Neuronal stem cell (in vitro differentiated cells): Measurements from ENCODE around the gene STK32B.

ENCODE experiments used
- DNase-seq: peaks from one replicate; pipeline ENCODE4 v3.0.0-alpha.2; 2013; ENCODE audit warnings: low spot score
- H2AFZ ChIP-seq: one replicate; pipeline ENCODE4 v1.6.1; 2013; ENCODE audit warnings: mild to moderate bottlenecking, low read length, inconsistent platforms
- H2AK5ac ChIP-seq: 2 replicates; pipeline ENCODE4 v1.6.1; 2013; ENCODE audit warnings: low read depth, mild to moderate bottlenecking, inconsistent platforms, low read length, moderate library complexity, mixed read lengths
- H2BK120ac ChIP-seq: 2 replicates; pipeline ENCODE4 v1.6.1; 2013; ENCODE audit warnings: low read depth, mild to moderate bottlenecking, inconsistent platforms, low read length, moderate library complexity, mixed read lengths
- H2BK12ac ChIP-seq: one replicate; pipeline ENCODE4 v1.6.1; 2013; ENCODE audit warnings: low read length, inconsistent platforms
- H2BK15ac ChIP-seq: 2 replicates; pipeline ENCODE4 v1.6.1; 2013; ENCODE audit warnings: mild to moderate bottlenecking, low read length, inconsistent platforms, mixed read lengths
- H2BK5ac ChIP-seq: one replicate; pipeline ENCODE4 v1.6.1; 2013; ENCODE audit warnings: inconsistent platforms, mild to moderate bottlenecking, low read length, moderate library complexity
- H3K14ac ChIP-seq: one replicate; pipeline ENCODE4 v1.6.1; 2013; ENCODE audit warnings: low read length, inconsistent platforms
- H3K18ac ChIP-seq: 2 replicates; pipeline ENCODE4 v1.6.1; 2013; ENCODE audit warnings: low read length, inconsistent platforms
- H3K23ac ChIP-seq: 2 replicates; pipeline ENCODE4 v1.6.1; 2013; ENCODE audit warnings: low read depth, mild to moderate bottlenecking, mixed read lengths, low read length, inconsistent platforms; ENCODE audit not compliant: poor library complexity
- H3K27ac ChIP-seq: replicated peaks from 3 replicates; pipeline ENCODE4 v1.5.1; 2013; ENCODE audit warnings: low read length, inconsistent platforms
- H3K27me3 ChIP-seq, 3 experiments: 2 replicates each; pipeline ENCODE4 v1.6.1; 2013; ENCODE audit warnings: low read length in 3 of 3, mild to moderate bottlenecking in 2 of 3, inconsistent platforms in 1 of 3, low read depth in 1 of 3, mixed read lengths in 1 of 3, moderate library complexity in 1 of 3; ENCODE audit not compliant: control insufficient read depth in 3 of 3, insufficient read depth in 3 of 3
- H3K36me3 ChIP-seq, 2 donors: replicated peaks in 1 of 2; 2 replicates each; pipeline ENCODE4 v1.6.1; 2013; ENCODE audit warnings: low read length in 2 of 2; ENCODE audit not compliant: control insufficient read depth in 2 of 2, insufficient read depth in 2 of 2
- H3K4ac ChIP-seq: 2 replicates; pipeline ENCODE4 v1.6.1; 2013; ENCODE audit warnings: inconsistent platforms, mild to moderate bottlenecking, low read length, moderate library complexity
- H3K4me1 ChIP-seq, 2 donors: 1 replicate in 1 of 2; 2 replicates in 1 of 2; pipeline ENCODE4 v1.6.1; 2013; ENCODE audit warnings: low read length in 2 of 2, low read depth in 1 of 2; ENCODE audit not compliant: control insufficient read depth in 2 of 2, insufficient read depth in 1 of 2
- H3K4me2 ChIP-seq: one replicate; pipeline ENCODE4 v1.6.1; 2013; ENCODE audit warnings: mild to moderate bottlenecking, low read length, inconsistent platforms; ENCODE audit not compliant: insufficient read depth, poor library complexity, severe bottlenecking
- H3K4me3 ChIP-seq, 2 donors: 2 replicates each; pipeline ENCODE4 v1.5.1; 2013; ENCODE audit warnings: low read length in 2 of 2, mild to moderate bottlenecking in 2 of 2, inconsistent platforms in 1 of 2, moderate library complexity in 1 of 2
- H3K79me1 ChIP-seq: one replicate; pipeline ENCODE4 v1.6.1; 2013; ENCODE audit warnings: low read depth, mild to moderate bottlenecking, inconsistent platforms, low read length, moderate library complexity
- H3K9ac ChIP-seq: one replicate; pipeline ENCODE4 v1.6.1; 2013; ENCODE audit warnings: mild to moderate bottlenecking, low read depth, low read length, inconsistent platforms; ENCODE audit not compliant: poor library complexity
- H3K9me3 ChIP-seq, 2 donors: replicated peaks in 1 of 2; 2 replicates each; pipeline versions ENCODE3 to v1.6.1; 2013; ENCODE audit warnings: low read length in 2 of 2, mild to moderate bottlenecking in 2 of 2, inconsistent platforms in 1 of 2, low read depth in 1 of 2, mixed read lengths in 1 of 2, moderate library complexity in 1 of 2; ENCODE audit not compliant: control insufficient read depth in 2 of 2, insufficient read depth in 1 of 2
- H4K8ac ChIP-seq: one replicate; pipeline ENCODE4 v1.6.1; 2013; ENCODE audit warnings: low read depth, mild to moderate bottlenecking, inconsistent platforms, low read length, moderate library complexity
- H4K91ac ChIP-seq: one replicate; pipeline ENCODE4 v1.6.1; 2013; ENCODE audit warnings: low read length, low read depth, mild to moderate bottlenecking, inconsistent platforms; ENCODE audit not compliant: poor library complexity
- WGBS, 2 donors: extraction: QIAGEN DNeasy Blood & Tissue Kit; methylation state at CpG; one replicate each; pipeline ENCODE4 v1.1.7; 2013; ENCODE audit warnings: missing lambda C conversion rate in 2 of 2, mixed read lengths in 1 of 2; ENCODE audit not compliant: insufficient read length in 2 of 2, insufficient replicate concordance in 1 of 2; ENCODE audit errors: extremely low coverage in 2 of 2; 5-methylcytosine and 5-hydroxymethylcytosine counted together

STK32B gene

DNA sequence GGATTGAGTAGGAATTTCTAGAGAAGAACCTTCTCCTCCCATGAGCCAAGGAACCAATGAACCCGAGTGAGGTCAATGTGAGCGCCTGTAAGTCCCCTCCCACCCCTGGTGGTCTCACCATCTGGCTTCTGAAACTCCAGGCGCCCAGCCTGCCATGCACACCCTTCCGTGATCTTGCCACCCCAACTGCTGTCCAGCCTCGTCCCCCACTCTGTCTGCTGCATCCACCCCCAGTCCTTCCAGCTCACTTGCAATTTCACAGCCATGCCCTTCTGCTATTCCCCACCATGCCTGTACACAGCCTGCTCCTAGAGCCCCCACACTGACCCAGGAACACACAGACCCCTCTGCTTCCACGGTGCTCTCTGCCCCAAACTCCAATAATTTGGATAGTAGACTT, 323.7 kb downstream of the STK32B start:
- DNase-seq: no peak
- Histone ChIP-seq H2BK12ac (no peak overlapping the region), H3K14ac (no peak overlapping the region), H3K9ac (no peak overlapping the region), H2BK5ac (no peak overlapping the region), H4K8ac (no peak overlapping the region), H3K4me3 (no peak overlapping the region), H3K36me3 (no peaks in the 10 kb centered on the region), H4K91ac (no peak overlapping the region), H3K23ac (no peak overlapping the region), H3K4me2 (no peak overlapping the region), H3K18ac (no peak overlapping the region), H3K27ac (no peak overlapping the region), H3K4me1 (no peaks in the 10 kb centered on the region), H3K4ac (no peak overlapping the region), H3K27me3 (no peaks in the 10 kb centered on the region), H3K9me3 (peaks cover 0 to 2% of the 10 kb centered on the region in 2 donors), H2BK15ac (no peak overlapping the region), H2AFZ (no peak overlapping the region), H2AK5ac (no peak overlapping the region), H2BK120ac (no peak overlapping the region), H3K79me1 (no peaks in the 10 kb centered on the region)
- WGBS, 2 donors: no CpG with 5 or more reads among the region's 6 CpGs

DNA sequence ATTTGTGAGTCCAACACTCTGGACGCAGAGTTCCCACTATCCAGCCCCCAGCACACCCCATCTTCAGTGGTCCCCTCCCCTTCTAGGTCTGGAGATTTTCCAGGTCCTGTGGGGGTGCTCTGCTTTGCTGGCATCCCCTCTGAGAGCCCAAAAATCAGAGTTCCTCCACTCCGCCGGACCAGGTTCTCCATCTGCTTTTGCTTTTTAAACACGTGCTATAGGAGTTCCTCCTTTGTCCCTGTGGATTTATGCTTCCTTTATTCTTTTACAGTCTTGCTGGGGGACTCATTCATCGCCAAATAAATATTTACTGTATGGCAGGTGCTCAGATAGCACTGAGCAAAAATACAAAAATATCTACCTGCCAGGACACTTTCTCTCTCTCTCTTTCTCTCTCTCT, 324.7 kb downstream of the STK32B start:
- Histone ChIP-seq H3K27me3 (no peaks in the 10 kb centered on the region), H2AK5ac (no peak overlapping the region), H3K9me3 (peaks cover 0 to 2% of the 10 kb centered on the region in 2 donors), H3K36me3 (no peaks in the 10 kb centered on the region), H3K4me1 (no peaks in the 10 kb centered on the region), H3K18ac (no peak overlapping the region), H4K91ac (no peak overlapping the region), H3K23ac (no peak overlapping the region), H3K4ac (no peak overlapping the region), H2AFZ (no peak overlapping the region), H3K4me3 (no peak overlapping the region), H2BK15ac (no peak overlapping the region), H2BK5ac (no peak overlapping the region), H3K14ac (no peak overlapping the region), H3K9ac (no peak overlapping the region), H3K4me2 (no peak overlapping the region), H3K27ac (no peak overlapping the region), H3K79me1 (no peaks in the 10 kb centered on the region), H4K8ac (no peak overlapping the region), H2BK120ac (no peak overlapping the region), H2BK12ac (no peak overlapping the region)
- DNase-seq: no peak
- no CpG with 5 or more reads among the region's 5 CpGs for WGBS, 2 donors

DNA sequence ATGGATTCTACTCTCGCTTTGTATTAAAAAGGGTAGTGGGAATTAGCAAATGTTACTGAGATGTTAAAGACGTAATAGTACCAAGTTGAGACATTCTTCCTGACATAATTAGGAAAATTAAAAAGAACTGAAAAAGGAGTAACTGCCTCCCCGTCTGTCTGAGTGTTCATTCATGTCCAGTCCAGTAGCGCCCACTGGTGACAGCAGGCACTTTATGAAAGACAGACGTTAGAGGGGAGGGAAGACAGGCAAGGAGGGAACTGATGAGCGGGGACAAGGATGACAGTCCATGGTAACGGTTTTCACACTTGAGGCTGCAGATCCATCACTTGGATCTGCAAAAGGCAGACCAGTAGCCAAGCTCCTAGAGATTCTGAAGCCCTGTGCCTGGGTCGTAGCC, 326.7 kb downstream of the STK32B start:
- Histone ChIP-seq H3K4me1 (no peaks in the 10 kb centered on the region), H3K79me1 (no peaks in the 10 kb centered on the region), H2BK12ac (no peak overlapping the region), H2BK120ac (no peak overlapping the region), H3K4me3 (no peak overlapping the region), H2BK5ac (no peak overlapping the region), H3K36me3 (no peaks in the 10 kb centered on the region), H3K27me3 (no peaks in the 10 kb centered on the region), H3K18ac (no peak overlapping the region), H4K8ac (no peak overlapping the region), H3K4me2 (no peak overlapping the region), H2AFZ (no peak overlapping the region), H3K4ac (no peak overlapping the region), H2AK5ac (no peak overlapping the region), H4K91ac (no peak overlapping the region), H3K9me3 (peaks cover 0 to 2% of the 10 kb centered on the region in 2 donors), H3K23ac (no peak overlapping the region), H3K14ac (no peak overlapping the region), H3K9ac (no peak overlapping the region), H2BK15ac (no peak overlapping the region), H3K27ac (no peak overlapping the region)
- WGBS, 2 donors: no CpG with 5 or more reads among the region's 8 CpGs
- DNase-seq: no peak

DNA sequence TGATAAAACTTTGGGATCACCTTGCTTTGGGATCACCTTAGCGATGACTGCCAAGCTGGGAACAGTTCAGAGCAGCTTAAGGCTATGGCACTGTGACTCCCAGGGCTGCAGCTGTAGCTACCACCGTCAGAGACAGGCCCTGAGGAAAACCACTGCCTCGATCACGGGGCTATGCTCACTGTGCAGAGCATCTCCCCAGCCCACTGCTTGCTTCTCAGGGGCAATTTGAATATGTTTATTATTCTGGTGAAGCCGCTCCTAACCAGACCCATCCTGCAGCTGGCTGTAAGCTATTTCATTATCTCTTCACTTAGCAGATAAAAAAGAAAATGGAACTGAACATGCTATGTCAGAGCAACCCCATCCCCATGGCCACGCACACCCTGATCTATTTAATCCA, 328.6 kb downstream of the STK32B start:
- H3K4ac ChIP-seq: no peak overlapping the region
- no peak overlapping the region for H2BK120ac ChIP-seq

More for the DNA sequence above, 328.6 kb downstream of the STK32B start:
- Histone ChIP-seq H3K4me3 (no peak overlapping the region), H3K27me3 (no peaks in the 10 kb centered on the region), H3K14ac (no peak overlapping the region), H3K23ac (no peak overlapping the region), H3K79me1 (no peaks in the 10 kb centered on the region), H3K9ac (no peak overlapping the region), H3K36me3 (no peaks in the 10 kb centered on the region), H3K4me1 (no peaks in the 10 kb centered on the region), H3K9me3 (peaks cover 0 to 2% of the 10 kb centered on the region in 2 donors), H2BK15ac (no peak overlapping the region), H3K27ac (no peak overlapping the region), H2BK12ac (no peak overlapping the region), H2AFZ (no peak overlapping the region), H3K18ac (no peak overlapping the region), H3K4me2 (no peak overlapping the region), H2BK5ac (no peak overlapping the region), H4K91ac (no peak overlapping the region), H4K8ac (no peak overlapping the region), H2AK5ac (no peak overlapping the region)
- no CpG with 5 or more reads among the region's 6 CpGs for WGBS, 2 donors
- no peak for DNase-seq
